ENCODE data around the gene ENTPD5. TPM values are rescaled to one million over a fixed set of nuclear protein-coding genes. Genes with fewer than 3 reads are reported as not detected.
A peak's percentile ranks its signal among the peaks of the same experiment; 100 is the strongest.
"Not testable (repeated sequence)": the region's sequence is repeated elsewhere in the genome, so short reads cannot be mapped to it uniquely, and the experiment has no call there.

The ENTPD5 gene
- total RNA-seq, 2 experiments from 2014 or later: 7.5 to 18.1 TPM

DNA sequence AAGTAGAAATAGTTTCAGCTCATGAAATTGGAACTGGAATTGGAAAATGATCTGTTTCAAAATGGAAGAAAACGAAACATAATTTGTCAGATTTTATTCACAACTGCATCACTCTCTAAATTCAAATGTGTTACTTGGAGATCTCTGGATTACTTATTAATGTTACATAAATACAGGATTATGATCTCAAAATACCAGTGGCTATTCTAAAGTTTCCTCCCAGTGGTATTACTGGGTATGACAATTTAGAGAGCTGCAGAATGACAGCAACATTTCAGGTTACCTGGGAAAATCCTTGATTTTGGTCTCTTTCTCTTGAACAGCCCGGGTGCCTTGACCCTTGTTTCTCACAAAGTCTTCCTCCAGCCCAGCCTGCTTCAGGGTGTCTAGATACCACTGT lies 83.4 kb downstream of the ENTPD5 start:
- no peaks in the 10 kb centered on the region for H3K79me2 ChIP-seq (ENCODE audit: insufficient read depth, low read depth, low read length)
- H2AFZ ChIP-seq (ENCODE audit: low read length): no peak overlapping the region
- no TSS peak for BruUV-seq (replicated peaks)
- H4K20me1 ChIP-seq (ENCODE audit: insufficient read depth, low read length): no peaks in the 10 kb centered on the region
- ChIA-PET CTCF (ENCODE audit: unreplicated experiment) (no interaction called here), POLR2A (interaction anchor here (0.5 to 0.7 kb wide), 2 partner anchors 32 to 416 kb away, joined by 3 to 4 read pairs; no protein-coding TSS in a partner anchor)
- no peaks in the 10 kb centered on the region for H3K4me1 ChIP-seq (ENCODE audit: insufficient read depth, low read length, poor library complexity, severe bottlenecking)
- H3K27ac ChIP-seq (ENCODE audit: low read depth, low read length, poor library complexity, severe bottlenecking): no peak overlapping the region
- no peak overlapping the region for H3K4me3 ChIP-seq (ENCODE audit: low read depth, low read length, poor library complexity, severe bottlenecking)
- intact Hi-C loops (cut with micrococcal nuclease; ENCODE audit: unreplicated experiment): no loop called here
- H3K4me2 ChIP-seq (ENCODE audit: low read length): no peak overlapping the region
- TF ChIP-seq CTCF (conservative IDR thresholded peaks at IDR 0.05; ENCODE audit: low read length): peak; percentile 65
- TF ChIP-seq EZH2phosphoT487 (IDR thresholded peaks at IDR 0.05; ENCODE audit: borderline replicate concordance, low read depth, low read length): no peak
- peak; percentile 31 for DNase-seq (ENCODE audit: low spot score)
- H3K9me2 ChIP-seq (ENCODE audit: insufficient read depth, low read length): no peaks in the 10 kb centered on the region
- no peaks in the 10 kb centered on the region for H3K9me3 ChIP-seq (ENCODE audit: low read length)
- H3K36me3 ChIP-seq (ENCODE audit: insufficient read depth, low read length): peaks cover 45% of the 10 kb centered on the region

GRCh38 chr14:73924337-73924736 lies 94.8 kb downstream of the ENTPD5 start:
- no peak for DNase-seq (ENCODE audit: low spot score)
- no TSS peak for BruUV-seq (replicated peaks)
- Histone ChIP-seq H3K4me3 (ENCODE audit: low read depth, low read length, poor library complexity, severe bottlenecking) (no peak overlapping the region), H3K9me2 (ENCODE audit: insufficient read depth, low read length) (no peaks in the 10 kb centered on the region), H3K4me2 (ENCODE audit: low read length) (no peak overlapping the region), H2AFZ (ENCODE audit: low read length) (no peak overlapping the region), H3K9me3 (ENCODE audit: low read length) (no peaks in the 10 kb centered on the region), H3K4me1 (ENCODE audit: insufficient read depth, low read length, poor library complexity, severe bottlenecking) (no peaks in the 10 kb centered on the region), H3K79me2 (ENCODE audit: insufficient read depth, low read depth, low read length) (no peaks in the 10 kb centered on the region), H3K27ac (ENCODE audit: low read depth, low read length, poor library complexity, severe bottlenecking) (no peak overlapping the region), H4K20me1 (ENCODE audit: insufficient read depth, low read length) (0 out of 2 replicates have a peak, but pooled peaks cover 3% of the 10 kb centered on the region), H3K36me3 (ENCODE audit: insufficient read depth, low read length) (peaks cover 96% of the 10 kb centered on the region)
- CTCF ChIA-PET (ENCODE audit: unreplicated experiment): no interaction called here
- intact Hi-C loops (cut with micrococcal nuclease; ENCODE audit: unreplicated experiment): no loop called here
- TF ChIP-seq EZH2phosphoT487 (IDR thresholded peaks at IDR 0.05; ENCODE audit: borderline replicate concordance, low read depth, low read length) (no peak), CTCF (conservative IDR thresholded peaks at IDR 0.05; ENCODE audit: low read length) (no peak)
- POLR2A ChIA-PET: interaction anchor here (1.5 kb wide), 1 partner anchor 11 kb away, joined by 5 read pairs; no protein-coding TSS in a partner anchor

- BruUV-seq (replicated peaks); H4K20me1 ChIP-seq (ENCODE audit: insufficient read depth, low read length); H3K4me2 ChIP-seq (ENCODE audit: low read length); H2AFZ ChIP-seq (ENCODE audit: low read length); intact Hi-C loops (cut with micrococcal nuclease; ENCODE audit: unreplicated experiment); H3K79me2 ChIP-seq (ENCODE audit: insufficient read depth, low read depth, low read length); CTCF ChIA-PET (ENCODE audit: unreplicated experiment); H3K4me1 ChIP-seq (ENCODE audit: insufficient read depth, low read length, poor library complexity, severe bottlenecking); H3K4me3 ChIP-seq (ENCODE audit: low read depth, low read length, poor library complexity, severe bottlenecking); H3K9me3 ChIP-seq (ENCODE audit: low read length); H3K27ac ChIP-seq (ENCODE audit: low read depth, low read length, poor library complexity, severe bottlenecking); H3K9me2 ChIP-seq (ENCODE audit: insufficient read depth, low read length); DNase-seq (ENCODE audit: low spot score): not testable (repeated sequence)
- POLR2A ChIA-PET: interaction anchor here (0.5 to 0.7 kb wide), 4 partner anchors 22 to 293 kb away, joined by 3 to 4 read pairs (median 4); no protein-coding TSS in a partner anchor
- peaks cover 77% of the 10 kb centered on the region for H3K36me3 ChIP-seq (ENCODE audit: insufficient read depth, low read length)
These were observed 99.6 kb downstream of the ENTPD5 start for GRCh38 chr14:73919457-73919856.

All from OCI-LY7 (cell line).